ENCODE data around the gene MED31.

Gene MED31

GRCh38 chr17:6651919-6652452 lies 581 bp upstream of the MED31 start:
- no peaks in the 10 kb centered on the region for H3K9me3 ChIP-seq (replicated peaks; ENCODE audit: low read length)
- peaks cover 23% of the 10 kb centered on the region for H3K36me3 ChIP-seq (ENCODE audit: insufficient read depth, low read length)
- H3K27me3 ChIP-seq (ENCODE audit: control insufficient read depth, insufficient read depth, low read length) = peaks cover 20% of the 10 kb centered on the region
- peak overlapping the region; percentile 90 for H3K9ac ChIP-seq (ENCODE audit: low read depth, low read length)
- H3K4me3 ChIP-seq (ENCODE audit: low read length) = peak overlapping the region; percentile 77
- peaks cover 21% of the 10 kb centered on the region for H3K4me1 ChIP-seq (ENCODE audit: control insufficient read depth, insufficient read depth, low read length)
- H3K4me2 ChIP-seq (ENCODE audit: low read length) = peak overlapping the region; percentile 85

GRCh38 chr17:6648181-6648580 lies 3.2 kb downstream of the MED31 start:
- Histone ChIP-seq H3K27me3 (ENCODE audit: control insufficient read depth, insufficient read depth, low read length) (no peaks in the 10 kb centered on the region), H3K36me3 (ENCODE audit: insufficient read depth, low read length) (peaks cover 49% of the 10 kb centered on the region), H3K9me3 (replicated peaks; ENCODE audit: low read length) (no peaks in the 10 kb centered on the region), H3K4me3 (ENCODE audit: low read length) (no peak overlapping the region), H3K9ac (ENCODE audit: low read depth, low read length) (no peak overlapping the region), H3K4me2 (ENCODE audit: low read length) (no peak overlapping the region), H3K4me1 (ENCODE audit: control insufficient read depth, insufficient read depth, low read length) (peaks cover 30% of the 10 kb centered on the region)

GRCh38 chr17:6643451-6644125 lies 7.8 kb downstream of the MED31 start:
- Histone ChIP-seq H3K4me1 (ENCODE audit: control insufficient read depth, insufficient read depth, low read length) (peaks cover 34% of the 10 kb centered on the region), H3K4me3 (ENCODE audit: low read length) (no peak overlapping the region), H3K9me3 (replicated peaks; ENCODE audit: low read length) (no peaks in the 10 kb centered on the region), H3K9ac (ENCODE audit: low read depth, low read length) (no peak overlapping the region), H3K27me3 (ENCODE audit: control insufficient read depth, insufficient read depth, low read length) (no peaks in the 10 kb centered on the region), H3K36me3 (ENCODE audit: insufficient read depth, low read length) (peaks cover 47% of the 10 kb centered on the region), H3K4me2 (ENCODE audit: low read length) (peak overlapping the region; percentile 96)

GRCh38 chr17:6642592-6642991 lies 8.8 kb downstream of the MED31 start:
- Histone ChIP-seq H3K4me2 (ENCODE audit: low read length) (peak overlapping the region; percentile 96), H3K4me3 (ENCODE audit: low read length) (peak overlapping the region; percentile 81), H3K36me3 (ENCODE audit: insufficient read depth, low read length) (peaks cover 37% of the 10 kb centered on the region), H3K4me1 (ENCODE audit: control insufficient read depth, insufficient read depth, low read length) (peaks cover 35% of the 10 kb centered on the region), H3K9me3 (replicated peaks; ENCODE audit: low read length) (no peaks in the 10 kb centered on the region), H3K9ac (ENCODE audit: low read depth, low read length) (no peak overlapping the region), H3K27me3 (ENCODE audit: control insufficient read depth, insufficient read depth, low read length) (no peaks in the 10 kb centered on the region)

- peak overlapping the region; percentile 81 for H3K4me3 ChIP-seq (ENCODE audit: low read length)
- no peaks in the 10 kb centered on the region for H3K9me3 ChIP-seq (replicated peaks; ENCODE audit: low read length)
- no peaks in the 10 kb centered on the region for H3K27me3 ChIP-seq (ENCODE audit: control insufficient read depth, insufficient read depth, low read length)
- peak overlapping the region; percentile 96 for H3K4me2 ChIP-seq (ENCODE audit: low read length)
- H3K9ac ChIP-seq (ENCODE audit: low read depth, low read length) = peak overlapping the region; percentile 84
- H3K4me1 ChIP-seq (ENCODE audit: control insufficient read depth, insufficient read depth, low read length) = peaks cover 35% of the 10 kb centered on the region
- H3K36me3 ChIP-seq (ENCODE audit: insufficient read depth, low read length) = peaks cover 30% of the 10 kb centered on the region
Measured at GRCh38 chr17:6641247-6641863, 10.1 kb downstream of the MED31 start.

DNA sequence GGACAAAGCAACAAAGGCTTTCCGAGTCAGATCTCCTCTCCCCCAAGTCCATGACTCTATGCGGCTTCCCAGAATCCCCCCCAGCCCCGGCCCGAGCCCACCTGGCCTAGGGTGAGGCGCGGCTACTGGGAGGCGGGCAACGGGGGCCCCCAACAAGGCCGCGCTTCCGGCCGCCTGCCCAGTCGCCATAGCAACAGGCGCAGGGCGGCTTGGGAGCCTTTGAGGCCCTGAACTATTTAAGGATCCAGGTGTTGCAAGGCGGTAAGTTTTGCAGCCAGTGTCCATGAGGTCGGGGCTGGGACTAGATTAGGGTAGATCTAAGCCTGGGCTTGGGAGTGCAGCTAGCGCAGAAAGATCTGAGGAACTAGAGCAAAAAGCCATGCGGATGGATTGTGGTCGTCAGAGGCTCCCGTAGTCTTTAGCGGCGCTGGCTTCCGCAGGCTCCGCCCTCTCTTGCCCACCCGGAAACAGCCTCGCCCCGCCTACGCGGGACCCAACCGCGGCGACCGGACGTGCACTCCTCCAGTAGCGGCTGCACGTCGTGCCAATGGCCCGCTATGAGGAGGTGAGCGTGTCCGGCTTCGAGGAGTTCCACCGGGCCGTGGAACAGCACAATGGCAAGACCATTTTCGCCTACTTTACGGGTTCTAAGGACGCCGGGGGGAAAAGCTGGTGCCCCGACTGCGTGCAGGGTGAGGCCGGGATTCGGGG lies 10.7 kb downstream of the MED31 start, which contains the start of the genes KIAA0753 and TXNDC17:
Gene KIAA0753, minus strand, starts transcription at position 176 of the 711 bp plus-strand sequence. CDS start 5,608 bp downstream, outside the sequence.
Gene TXNDC17, plus strand, starts transcription at position 525 of the 711 bp plus-strand sequence. Its CDS starts 23 bp downstream, at position 548.
- no peaks in the 10 kb centered on the region for H3K27me3 ChIP-seq (ENCODE audit: control insufficient read depth, insufficient read depth, low read length)
- peaks cover 35% of the 10 kb centered on the region for H3K4me1 ChIP-seq (ENCODE audit: control insufficient read depth, insufficient read depth, low read length)
- peak within 1 kb of the TSS; percentile 96 for H3K4me2 ChIP-seq (ENCODE audit: low read length)
- peaks cover 26% of the 10 kb centered on the region for H3K36me3 ChIP-seq (ENCODE audit: insufficient read depth, low read length)
- peak within 1 kb of the TSS; percentile 81 for H3K4me3 ChIP-seq (ENCODE audit: low read length)
- peak within 1 kb of the TSS; percentile 84 for H3K9ac ChIP-seq (ENCODE audit: low read depth, low read length)
- no peaks in the 10 kb centered on the region for H3K9me3 ChIP-seq (replicated peaks; ENCODE audit: low read length)

DNA sequence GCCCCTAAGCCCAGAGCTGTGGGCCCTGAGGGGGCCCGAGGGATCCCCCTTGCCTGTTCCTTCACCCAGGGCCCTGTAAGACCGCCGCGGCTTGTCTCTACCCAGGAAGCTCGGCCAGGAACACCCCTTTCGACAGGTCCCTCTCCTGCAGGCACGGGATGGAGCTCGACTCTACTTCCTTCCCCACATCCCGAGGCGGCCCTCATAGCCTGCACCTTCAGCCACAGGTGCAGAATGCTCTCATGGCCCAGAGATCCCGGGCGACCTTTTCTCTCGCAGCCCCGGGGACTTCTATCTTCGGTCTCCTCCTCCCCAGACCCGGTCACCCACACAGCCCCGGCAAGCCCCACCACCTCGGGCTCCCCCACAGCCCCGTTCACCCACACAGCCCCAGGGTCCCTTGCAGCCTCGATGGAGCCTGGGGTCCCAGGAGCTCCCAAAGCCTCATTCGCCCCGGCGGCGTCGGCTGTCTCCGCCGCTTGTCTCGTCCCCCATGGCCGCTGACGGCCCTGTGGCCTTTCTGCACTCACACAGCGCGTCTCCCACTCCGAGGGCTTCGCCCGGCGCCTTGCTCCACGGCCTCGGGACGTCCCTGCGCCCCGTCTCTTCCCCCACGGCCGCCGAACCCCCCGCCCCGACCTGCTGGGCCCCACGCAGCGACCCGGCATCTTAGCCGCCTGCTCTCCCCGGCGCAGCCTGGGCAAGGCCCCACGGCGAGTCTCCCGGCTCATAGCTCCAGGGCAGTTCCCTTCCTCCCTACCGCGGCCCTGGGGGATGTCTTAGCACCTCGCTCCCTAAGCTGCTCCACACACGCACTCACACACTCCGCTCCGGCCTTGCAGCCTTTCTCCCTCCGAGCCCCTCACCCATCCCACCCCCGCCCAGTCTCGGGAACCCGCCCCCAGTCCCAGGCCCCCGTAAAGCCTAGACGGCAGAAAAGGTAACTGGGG lies 11.5 kb downstream of the MED31 start:
- Histone ChIP-seq H3K9me3 (replicated peaks; ENCODE audit: low read length) (no peaks in the 10 kb centered on the region), H3K4me3 (ENCODE audit: low read length) (peak overlapping the region; percentile 81), H3K36me3 (ENCODE audit: insufficient read depth, low read length) (peaks cover 23% of the 10 kb centered on the region), H3K27me3 (ENCODE audit: control insufficient read depth, insufficient read depth, low read length) (no peaks in the 10 kb centered on the region), H3K9ac (ENCODE audit: low read depth, low read length) (peak overlapping the region; percentile 84), H3K4me2 (ENCODE audit: low read length) (peak overlapping the region; percentile 96), H3K4me1 (ENCODE audit: control insufficient read depth, insufficient read depth, low read length) (peaks cover 35% of the 10 kb centered on the region)

- Histone ChIP-seq H3K27me3 (ENCODE audit: control insufficient read depth, insufficient read depth, low read length) (no peaks in the 10 kb centered on the region), H3K4me2 (ENCODE audit: low read length) (peak overlapping the region; percentile 96), H3K4me3 (ENCODE audit: low read length) (peak overlapping the region; percentile 81), H3K4me1 (ENCODE audit: control insufficient read depth, insufficient read depth, low read length) (peaks cover 35% of the 10 kb centered on the region), H3K9ac (ENCODE audit: low read depth, low read length) (peak overlapping the region; percentile 84), H3K9me3 (replicated peaks; ENCODE audit: low read length) (no peaks in the 10 kb centered on the region), H3K36me3 (ENCODE audit: insufficient read depth, low read length) (peaks cover 21% of the 10 kb centered on the region)
Measured at GRCh38 chr17:6639014-6639585, 12.3 kb downstream of the MED31 start.

DNA sequence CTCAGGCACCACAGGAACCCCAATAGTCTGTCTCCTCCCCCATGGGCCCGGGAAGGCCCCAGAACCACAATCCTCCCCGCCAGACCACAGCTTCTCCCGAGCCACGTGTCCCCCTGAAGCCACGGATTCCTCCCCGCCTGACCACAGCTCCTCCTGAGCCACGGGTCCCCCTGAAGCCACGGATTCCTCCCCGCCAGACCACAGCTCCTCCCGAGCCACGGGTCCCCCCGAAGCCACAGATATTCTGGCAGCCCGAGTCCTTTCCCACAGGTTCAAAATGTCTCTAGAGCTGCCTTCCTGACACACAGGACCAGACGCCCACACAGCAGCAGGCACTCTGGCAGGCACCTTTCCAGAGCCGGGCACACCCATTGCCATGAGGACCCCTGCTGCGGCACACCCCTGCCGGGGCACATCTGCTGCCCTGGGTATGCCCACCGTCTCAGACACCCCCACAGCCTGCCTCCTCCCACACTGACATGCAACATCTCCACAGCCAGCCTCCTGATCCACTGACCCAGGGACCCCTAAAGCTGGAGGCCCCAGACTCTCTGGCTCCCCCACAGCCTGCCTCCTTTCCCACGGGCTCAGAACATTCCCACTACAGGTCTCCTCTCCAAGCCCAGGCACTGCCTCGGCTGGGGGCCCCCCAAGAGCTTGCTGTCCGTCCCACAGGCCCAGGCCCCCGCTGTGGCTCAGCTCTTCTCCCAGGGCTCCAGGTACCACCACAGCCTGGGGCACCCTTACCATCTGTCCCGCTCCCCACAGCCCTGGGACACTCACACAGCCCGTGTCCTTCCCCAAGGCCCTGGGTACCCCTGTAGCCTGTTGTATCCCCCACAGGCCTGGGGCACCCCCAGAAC lies 13.1 kb downstream of the MED31 start:
- Histone ChIP-seq H3K9ac (ENCODE audit: low read depth, low read length) (peak overlapping the region; percentile 84), H3K4me1 (ENCODE audit: control insufficient read depth, insufficient read depth, low read length) (peaks cover 27% of the 10 kb centered on the region), H3K4me3 (ENCODE audit: low read length) (peak overlapping the region; percentile 81), H3K36me3 (ENCODE audit: insufficient read depth, low read length) (peaks cover 21% of the 10 kb centered on the region), H3K27me3 (ENCODE audit: control insufficient read depth, insufficient read depth, low read length) (no peaks in the 10 kb centered on the region), H3K9me3 (replicated peaks; ENCODE audit: low read length) (no peaks in the 10 kb centered on the region), H3K4me2 (ENCODE audit: low read length) (peak overlapping the region; percentile 96)

GRCh38 chr17:6637458-6637840 lies 14.0 kb downstream of the MED31 start:
- Histone ChIP-seq H3K36me3 (ENCODE audit: insufficient read depth, low read length) (peaks cover 21% of the 10 kb centered on the region), H3K4me1 (ENCODE audit: control insufficient read depth, insufficient read depth, low read length) (peaks cover 19% of the 10 kb centered on the region), H3K27me3 (ENCODE audit: control insufficient read depth, insufficient read depth, low read length) (no peaks in the 10 kb centered on the region), H3K4me2 (ENCODE audit: low read length) (no peak overlapping the region), H3K9ac (ENCODE audit: low read depth, low read length) (no peak overlapping the region), H3K9me3 (replicated peaks; ENCODE audit: low read length) (no peaks in the 10 kb centered on the region), H3K4me3 (ENCODE audit: low read length) (no peak overlapping the region)
